Upper lobe of left lung (tissue), 4 donors: ENCODE measurements around the gene CNKSR2.

ENCODE experiments used
- CTCF ChIP-seq, 6 experiments: fragments of 450-650 bp in 4 of 6; fragments of 200-600 bp in 2 of 6; sonication (generic) in 2 of 6; IDR thresholded peaks; one replicate each; pipeline ENCODE4 v1.5.1; 2016 to 2019; ENCODE audit warnings: antibody characterized with exemption in 6 of 6
- EP300 ChIP-seq, 4 donors: sonication (generic); formaldehyde crosslinking; IDR thresholded peaks; one replicate each; pipeline ENCODE4 v1.5.1; 2017; ENCODE audit warnings: antibody characterized with exemption in 4 of 4, control low read depth in 2 of 4
- POLR2A ChIP-seq, 4 donors: fragments of 450-650 bp; IDR thresholded peaks; one replicate each; pipeline ENCODE4 v1.5.1; 2016 to 2017; ENCODE audit warnings: antibody characterized with exemption in 4 of 4, mild to moderate bottlenecking in 2 of 4
- POLR2AphosphoS5 ChIP-seq, 2 donors: sonication (generic); formaldehyde crosslinking; IDR thresholded peaks; one replicate each; pipeline ENCODE4 v1.5.1; 2017; ENCODE audit warnings: antibody characterized with exemption in 2 of 2

- TF ChIP-seq POLR2A (IDR thresholded peaks at IDR 0.05) (no peak), CTCF (IDR thresholded peaks at IDR 0.05) (no peak), POLR2AphosphoS5 (IDR thresholded peaks at IDR 0.05) (no peak), EP300 (IDR thresholded peaks at IDR 0.05) (no peak)
Measured at GRCh38 chrX:21400408-21401121, 26.3 kb downstream of the CNKSR2 start.
